Endothelial cell of umbilical vein (primary cell): ENCODE measurements around the gene MEI1. TPM values are rescaled to one million over a fixed set of nuclear protein-coding genes. Genes with fewer than 3 reads are reported as not detected.

Experiments used
- BruUV-seq: library from RNA; stranded (reverse); fragments of 400-500 nt; replicated peaks from 2 replicates; lab custom pipeline; 2021; lab: Mats Ljungman, UMichigan
- CTCF ChIA-PET: fragments of 300-600, 350-600 bp; sonication (Branson Sonifier 250); formaldehyde crosslinking; loops from one replicate; lab custom pipeline; 2021; ENCODE audit warnings: antibody characterized with exemption, inconsistent platforms; lab: Charles Lee
- POLR2A ChIA-PET: fragments of 300-600, 350-600 bp; sonication (Branson Sonifier 250); formaldehyde crosslinking; loops from one replicate; lab custom pipeline; 2021; ENCODE audit warnings: antibody characterized with exemption, inconsistent platforms; lab: Charles Lee
- DNase-seq: peaks from one replicate; pipeline ENCODE4 v3.0.0-alpha.2; 2011; ENCODE audit warnings: low read depth, low spot score
- FAIRE-seq: peaks from 2 replicates; lab custom pipeline; 2011; peaks lifted over from hg19 to GRCh38; lab: Jason Lieb, UNC
- H2AFZ ChIP-seq: 2 replicates; pipeline ENCODE4 v1.6.0; 2012; ENCODE audit warnings: low read depth, low read length, control low read depth, inconsistent platforms
- H3K27ac ChIP-seq: 2 replicates; pipeline ENCODE4 v1.5.1; 2011; ENCODE audit warnings: low read depth, mild to moderate bottlenecking, control low read depth, low read length, moderate library complexity; ENCODE audit not compliant: insufficient read depth
- H3K27me3 ChIP-seq, 2 experiments: 2 replicates each; pipeline versions ENCODE4 v1.6.0 to v1.6.1; 2011; ENCODE audit warnings: low read length in 2 of 2, mixed read lengths in 1 of 2; ENCODE audit not compliant: control insufficient read depth in 2 of 2, insufficient read depth in 2 of 2
- H3K36me3 ChIP-seq, 2 experiments: 2 replicates in 1 of 2; 3 replicates in 1 of 2; pipeline ENCODE4 v1.5.1; 2011; ENCODE audit warnings: low read length in 2 of 2, mild to moderate bottlenecking in 1 of 2, moderate library complexity in 1 of 2; ENCODE audit not compliant: control insufficient read depth in 2 of 2, insufficient read depth in 2 of 2; ENCODE audit errors: extremely low read depth in 1 of 2
- H3K4me1 ChIP-seq: 3 replicates; pipeline ENCODE4 v1.5.1; 2011; ENCODE audit warnings: mild to moderate bottlenecking, low read length; ENCODE audit not compliant: control insufficient read depth, insufficient read depth; ENCODE audit errors: extremely low read depth
- H3K4me2 ChIP-seq: 2 replicates; pipeline ENCODE4 v1.6.1; 2011; ENCODE audit warnings: low read length, control low read depth, mixed read lengths; ENCODE audit not compliant: insufficient read depth
- H3K4me3 ChIP-seq, 3 experiments: fragments of 200-600 bp in 1 of 3; sonication (generic), shearing (Covaris generic) in 1 of 3; replicated peaks in 1 of 3; 2 replicates each; pipeline ENCODE4 v1.5.1; 2011 to 2016; ENCODE audit warnings: control low read depth in 3 of 3, low read length in 3 of 3, mild to moderate bottlenecking in 2 of 3, inconsistent platforms in 1 of 3, low read depth in 1 of 3, moderate library complexity in 1 of 3; ENCODE audit not compliant: insufficient read depth in 1 of 3
- H3K79me2 ChIP-seq: 2 replicates; pipeline ENCODE4 v1.6.0; 2012; ENCODE audit warnings: low read length, inconsistent platforms; ENCODE audit not compliant: control insufficient read depth, insufficient read depth
- H3K9ac ChIP-seq: replicated peaks from 2 replicates; pipeline ENCODE3; 2011; ENCODE audit warnings: low read length, control low read depth; ENCODE audit not compliant: insufficient read depth; ENCODE audit errors: extremely low read depth
- H3K9me1 ChIP-seq: replicated peaks from 3 replicates; pipeline ENCODE4 v1.6.0; 2011; ENCODE audit warnings: mild to moderate bottlenecking, low read length; ENCODE audit not compliant: control insufficient read depth, insufficient read depth; ENCODE audit errors: extremely low read depth
- H3K9me3 ChIP-seq: replicated peaks from 2 replicates; pipeline ENCODE4 v1.5.1; 2012; ENCODE audit warnings: low read length, inconsistent platforms; ENCODE audit not compliant: control insufficient read depth, insufficient read depth
- H4K20me1 ChIP-seq: replicated peaks from 2 replicates; pipeline ENCODE3; 2011; ENCODE audit warnings: mild to moderate bottlenecking, low read length; ENCODE audit not compliant: control insufficient read depth, insufficient read depth; ENCODE audit errors: extremely low read depth
- EZH2 ChIP-seq: IDR thresholded peaks from 2 replicates; pipeline ENCODE4 v1.6.1; 2012; ENCODE audit warnings: borderline replicate concordance, low read depth, mild to moderate bottlenecking, moderate library complexity, low read length, inconsistent platforms; ENCODE audit not compliant: severe bottlenecking
- FOS ChIP-seq: IDR thresholded peaks from 2 replicates; pipeline ENCODE4 v1.6.1; 2011; ENCODE audit warnings: mild to moderate bottlenecking, low read length, moderate library complexity, borderline replicate concordance; ENCODE audit not compliant: insufficient read depth
- GATA2 ChIP-seq: IDR thresholded peaks from 2 replicates; pipeline ENCODE4 v1.7.0; 2011; ENCODE audit warnings: low read depth, mild to moderate bottlenecking, moderate library complexity, mixed read lengths, low read length; ENCODE audit not compliant: insufficient read length, insufficient read depth
- JUN ChIP-seq: IDR thresholded peaks from 2 replicates; pipeline ENCODE4 v1.6.1; 2011; ENCODE audit warnings: borderline replicate concordance, low read depth; ENCODE audit not compliant: insufficient read length, insufficient read depth
- MYC ChIP-seq: IDR thresholded peaks from one replicate; pipeline ENCODE4 v1.6.1; 2011; ENCODE audit warnings: mild to moderate bottlenecking, low read depth, low read length
- POLR2A ChIP-seq: IDR thresholded peaks from 2 replicates; pipeline ENCODE4 v1.6.1; 2012; ENCODE audit warnings: low read depth, mild to moderate bottlenecking, control low read depth, low read length
- POLR2AphosphoS5 ChIP-seq: IDR thresholded peaks from 2 replicates; pipeline ENCODE4 v1.6.1; 2012; ENCODE audit warnings: low read depth, mild to moderate bottlenecking, control low read depth, low read length, moderate library complexity; ENCODE audit not compliant: insufficient read depth
- dilution Hi-C: fragments of 300-500 bp; cut with MboI; formaldehyde crosslinking; loops from one replicate; pipeline ENCODE4 v1.15.0; 2019; ENCODE audit warnings: low sequenced_read_pairs; ENCODE audit not compliant: extremely low pct_ligation_motif_present
- intact Hi-C: fragments of 100-400 bp; cut with micrococcal nuclease; formaldehyde crosslinking; loops from one replicate; pipeline ENCODE4 v1.10.0; 2022
- polyA plus RNA-seq, 4 experiments: library from polyadenylated mRNA; depleted of rRNA in 3 of 4; stranded (reverse) in 3 of 4; unstranded in 1 of 4; fragments of >200 nt; gene quantifications; 2 replicates each; pipeline versions ENCODE4 v1.2.1 to v1.2.3, GENCODE V29; 2011 to 2012; ENCODE audit warnings: missing spikeins in 1 of 4
- total RNA-seq: library from RNA; stranded (reverse); gene quantifications from 2 replicates; pipeline ENCODE4 v1.2.3, GENCODE V29; 2021
- TF ChIP-seq, protein P1 (sequence below), 2 donors: IDR thresholded peaks; 1 replicate in 1 of 2; 2 replicates in 1 of 2; pipeline ENCODE4 v1.5.1; 2011; ENCODE audit warnings: low read length in 2 of 2, mild to moderate bottlenecking in 2 of 2, moderate library complexity in 2 of 2, control low read depth in 1 of 2, inconsistent platforms in 1 of 2, low read depth in 1 of 2; ENCODE audit not compliant: insufficient read depth in 1 of 2; ENCODE audit errors: extremely low read depth in 1 of 2
- TF ChIP-seq, protein P2 (sequence below): IDR thresholded peaks from 2 replicates; pipeline ENCODE4 v1.6.1; 2011; ENCODE audit not compliant: insufficient read depth, insufficient read length

MEI1 gene
- total and polyA plus RNA-seq, 2 donors (not counting 3 experiments of a cell fraction or from before 2014, with no cell fraction given), result 1.5 to 1.9 TPM

GRCh38 chr22:41799486-41800347 lies 100.4 kb downstream of the MEI1 start:
- intact Hi-C loops (loop anchor here (1.0 to 5.0 kb wide), 3 partner anchors 18 to 102 kb away; partner anchors contain the start of genes MEI1 and SREBF2), dilution Hi-C loops (no loop called here)
- Histone ChIP-seq H3K27ac (peak overlapping the region; percentile 21), H3K36me3 (no peaks in the 10 kb centered on the region), H3K4me1 (peaks cover 16% of the 10 kb centered on the region), H3K27me3 (no peaks in the 10 kb centered on the region), H4K20me1 (no peaks in the 10 kb centered on the region), H2AFZ (peak overlapping the region; percentile 86), H3K9me3 (no peaks in the 10 kb centered on the region), H3K4me2 (peak overlapping the region; percentile 91), H3K9me1 (no peaks in the 10 kb centered on the region), H3K9ac (peak overlapping the region; percentile 50), H3K79me2 (peaks cover 5% of the 10 kb centered on the region), H3K4me3 (peak overlapping the region; percentile 62 to 83 (median 78))
- BruUV-seq, result TSS peak; percentile 84
- FAIRE-seq (peak; percentile 33), DNase-seq (no peak)
- TF ChIP-seq, protein P1, sequence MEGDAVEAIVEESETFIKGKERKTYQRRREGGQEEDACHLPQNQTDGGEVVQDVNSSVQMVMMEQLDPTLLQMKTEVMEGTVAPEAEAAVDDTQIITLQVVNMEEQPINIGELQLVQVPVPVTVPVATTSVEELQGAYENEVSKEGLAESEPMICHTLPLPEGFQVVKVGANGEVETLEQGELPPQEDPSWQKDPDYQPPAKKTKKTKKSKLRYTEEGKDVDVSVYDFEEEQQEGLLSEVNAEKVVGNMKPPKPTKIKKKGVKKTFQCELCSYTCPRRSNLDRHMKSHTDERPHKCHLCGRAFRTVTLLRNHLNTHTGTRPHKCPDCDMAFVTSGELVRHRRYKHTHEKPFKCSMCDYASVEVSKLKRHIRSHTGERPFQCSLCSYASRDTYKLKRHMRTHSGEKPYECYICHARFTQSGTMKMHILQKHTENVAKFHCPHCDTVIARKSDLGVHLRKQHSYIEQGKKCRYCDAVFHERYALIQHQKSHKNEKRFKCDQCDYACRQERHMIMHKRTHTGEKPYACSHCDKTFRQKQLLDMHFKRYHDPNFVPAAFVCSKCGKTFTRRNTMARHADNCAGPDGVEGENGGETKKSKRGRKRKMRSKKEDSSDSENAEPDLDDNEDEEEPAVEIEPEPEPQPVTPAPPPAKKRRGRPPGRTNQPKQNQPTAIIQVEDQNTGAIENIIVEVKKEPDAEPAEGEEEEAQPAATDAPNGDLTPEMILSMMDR (IDR thresholded peaks at IDR 0.05; ENCODE audit: extremely low read depth in 1 of 2, insufficient read depth in 1 of 2, low read depth in 1 of 2, low read length in 2 of 2), result no peak
- TF ChIP-seq POLR2A (no peak), FOS (no peak), GATA2 (no peak), JUN (no peak), POLR2AphosphoS5 (no peak), MYC (no peak), EZH2 (no peak)
- TF ChIP-seq, protein P2, sequence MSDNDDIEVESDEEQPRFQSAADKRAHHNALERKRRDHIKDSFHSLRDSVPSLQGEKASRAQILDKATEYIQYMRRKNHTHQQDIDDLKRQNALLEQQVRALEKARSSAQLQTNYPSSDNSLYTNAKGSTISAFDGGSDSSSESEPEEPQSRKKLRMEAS, result no peak
- ChIA-PET CTCF (interaction anchor here (0.5 to 4.0 kb wide), 19 partner anchors 10 to 141 kb away, joined by 3 to 51 read pairs (median 5); partner anchors contain the start of gene SREBF2), POLR2A (interaction anchor here (0.6 to 1.7 kb wide), 2 partner anchors 15 to 109 kb away, joined by 3 to 4 read pairs; no protein-coding TSS in a partner anchor)
